ENCODE data around the gene PTGFRN. TPM values are rescaled to one million over a fixed set of nuclear protein-coding genes. Genes with fewer than 3 reads are reported as not detected.

Gene PTGFRN
- total RNA-seq, 1 donor from 2014 or later = 106 TPM

DNA sequence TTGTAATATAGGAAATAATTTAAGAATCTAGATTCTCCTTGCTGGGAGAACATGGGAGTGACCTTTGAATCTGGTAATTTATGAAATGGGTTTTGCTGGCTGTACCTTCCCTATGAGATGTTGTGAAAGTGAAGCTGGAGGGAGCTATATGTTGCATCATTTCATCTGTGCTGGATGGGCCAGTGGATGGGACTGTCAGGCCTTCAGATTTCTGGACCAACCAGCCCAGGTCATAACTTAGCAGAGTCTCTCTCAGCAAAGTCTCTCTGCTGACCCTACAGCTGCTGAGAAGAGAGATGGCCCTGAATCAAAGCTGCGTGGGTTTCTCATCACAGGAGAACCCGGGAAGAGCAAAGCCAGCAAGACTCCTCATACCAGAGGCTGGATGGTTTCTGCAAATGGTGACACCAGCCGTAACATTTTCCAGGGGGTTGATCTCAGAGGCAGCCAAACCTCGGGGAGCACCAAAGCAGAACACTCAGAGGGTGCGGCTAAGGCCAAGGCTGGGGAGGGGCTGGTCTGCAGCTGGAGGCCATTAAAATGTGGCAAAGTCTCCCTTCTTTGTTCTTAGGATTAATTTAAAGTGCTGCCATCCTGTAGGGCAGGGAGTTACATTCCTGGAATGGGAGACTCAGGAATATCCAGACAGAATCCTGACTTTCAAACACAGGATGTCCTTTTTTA lies 18.2 kb upstream of the PTGFRN start:
- Mint-ChIP-seq H3K36me3 (peaks cover 3% of the 10 kb centered on the region), H3K9me3 (peaks cover 18% of the 10 kb centered on the region), H3K27me3 (ENCODE audit: low read depth) (no peaks in the 10 kb centered on the region), H3K27ac (no peak overlapping the region), H3K4me3 (no peak overlapping the region), H3K4me1 (peaks cover 11% of the 10 kb centered on the region)
- no peak for TF ChIP-seq CTCF (IDR thresholded peaks at IDR 0.05; ENCODE audit: unreplicated experiment)
- DNase-seq (ENCODE audit: low spot score in 2 of 2, unreplicated experiment in 2 of 2) = no peak

DNA sequence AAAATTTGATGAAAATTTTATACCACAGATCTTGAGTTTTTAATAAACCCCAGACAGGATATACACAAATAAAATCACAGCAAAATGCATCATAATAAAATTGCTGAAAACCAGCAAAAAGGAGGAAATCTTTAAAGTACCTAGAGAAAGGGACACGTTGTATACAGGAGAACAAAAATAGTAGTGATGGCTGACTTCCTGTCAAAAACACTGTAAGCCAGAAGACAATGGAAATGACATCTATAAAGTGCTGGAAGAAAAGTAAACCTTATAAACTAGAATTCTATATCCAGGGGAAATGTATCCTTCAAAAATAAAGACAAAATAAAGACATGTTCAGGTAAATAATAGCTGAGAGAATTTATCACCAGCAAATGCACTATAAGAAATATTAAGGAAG lies 14.6 kb upstream of the PTGFRN start:
- H3K4me1 Mint-ChIP-seq = peaks cover 3% of the 10 kb centered on the region
- H3K36me3 Mint-ChIP-seq = peaks cover 3% of the 10 kb centered on the region
- H3K27ac Mint-ChIP-seq = no peak overlapping the region
- H3K4me3 Mint-ChIP-seq = no peak overlapping the region
- DNase-seq (ENCODE audit: low spot score in 2 of 2, unreplicated experiment in 2 of 2) = no peak
- H3K9me3 Mint-ChIP-seq = peaks cover 28% of the 10 kb centered on the region
- H3K27me3 Mint-ChIP-seq (ENCODE audit: low read depth) = no peaks in the 10 kb centered on the region
- TF ChIP-seq CTCF (IDR thresholded peaks at IDR 0.05; ENCODE audit: unreplicated experiment) = no peak

DNA sequence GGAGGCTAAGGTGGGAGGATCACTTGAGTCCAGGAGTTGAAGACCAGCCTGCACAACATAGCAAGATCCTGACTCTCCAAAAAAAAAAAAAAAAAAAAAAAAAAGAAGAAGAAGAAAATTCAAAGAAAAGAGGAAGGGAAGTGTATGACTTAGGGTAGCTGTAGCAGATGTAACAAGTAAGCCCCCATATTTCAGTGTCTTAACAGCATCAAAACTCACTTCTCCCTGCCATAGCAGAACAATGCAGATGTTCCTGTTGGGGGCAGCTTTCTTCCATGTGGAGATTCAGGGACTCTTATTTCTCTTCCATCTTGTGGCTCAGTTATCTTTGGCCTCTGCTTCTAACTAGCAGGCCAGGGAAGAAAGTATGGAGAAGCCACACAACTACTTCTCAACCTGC lies 10.2 kb upstream of the PTGFRN start:
- H3K4me1 Mint-ChIP-seq = peaks cover 10% of the 10 kb centered on the region
- no peak overlapping the region for H3K27ac Mint-ChIP-seq
- no peak for TF ChIP-seq CTCF (IDR thresholded peaks at IDR 0.05; ENCODE audit: unreplicated experiment)

GRCh38 chr1:116900471-116901365 lies 9.0 kb upstream of the PTGFRN start:
- Mint-ChIP-seq H3K27ac (no peak overlapping the region), H3K4me1 (peaks cover 10% of the 10 kb centered on the region), H3K27me3 (ENCODE audit: low read depth) (no peaks in the 10 kb centered on the region), H3K36me3 (no peaks in the 10 kb centered on the region), H3K4me3 (no peak overlapping the region), H3K9me3 (peaks cover 10% of the 10 kb centered on the region)
- TF ChIP-seq CTCF (IDR thresholded peaks at IDR 0.05; ENCODE audit: unreplicated experiment) = no peak
- no peak for DNase-seq (ENCODE audit: low spot score in 2 of 2, unreplicated experiment in 2 of 2)

More for the DNA sequence above, 10.2 kb upstream of the PTGFRN start:
- no peak for DNase-seq (ENCODE audit: low spot score in 2 of 2, unreplicated experiment in 2 of 2)
- Mint-ChIP-seq H3K27me3 (ENCODE audit: low read depth) (no peaks in the 10 kb centered on the region), H3K36me3 (peaks cover 3% of the 10 kb centered on the region), H3K9me3 (peaks cover 19% of the 10 kb centered on the region), H3K4me3 (no peak overlapping the region)

- peak overlapping the region; percentile 35 for H3K27ac Mint-ChIP-seq
- no peak for TF ChIP-seq CTCF (IDR thresholded peaks at IDR 0.05; ENCODE audit: unreplicated experiment)
- H3K9me3 Mint-ChIP-seq = peaks cover 10% of the 10 kb centered on the region
- peaks cover 10% of the 10 kb centered on the region for H3K4me1 Mint-ChIP-seq
- DNase-seq (ENCODE audit: low spot score in 2 of 2, unreplicated experiment in 2 of 2) = no peak
- no peak overlapping the region for H3K4me3 Mint-ChIP-seq
- H3K36me3 Mint-ChIP-seq = no peaks in the 10 kb centered on the region
- no peaks in the 10 kb centered on the region for H3K27me3 Mint-ChIP-seq (ENCODE audit: low read depth)
Measured at GRCh38 chr1:116902027-116902426, 7.7 kb upstream of the PTGFRN start.
